T-helper 17 cell (primary cell): ENCODE measurements around the gene CREB3L1. TPM values are rescaled to one million over a fixed set of nuclear protein-coding genes. Genes with fewer than 3 reads are reported as not detected.

Experiments
- ATAC-seq: fragments of 150-1000 bp; cut with Tn5 transposase; 2 replicates; pipeline ENCODE4 v1.10.0; 2021; ENCODE audit warnings: mild to moderate bottlenecking, moderate library complexity
- DNase-seq, 3 donors: peaks; one replicate each; pipeline versions ENCODE4 v3.0.0 to v3.0.0-alpha.2; 2020 to 2021
- H3K9me3 ChIP-seq: one replicate; pipeline ENCODE4 v1.7.0; 2013; ENCODE audit warnings: low read length, mild to moderate bottlenecking; ENCODE audit not compliant: control insufficient read depth, poor library complexity, severe bottlenecking
- H3K27ac Mint-ChIP-seq: one replicate; pipeline ENCODE4 v1.8.0; 2022; ENCODE audit warnings: mild to moderate bottlenecking, moderate library complexity, mixed read lengths
- H3K27me3 Mint-ChIP-seq: one replicate; pipeline ENCODE4 v1.8.0; 2022; ENCODE audit warnings: mixed read lengths
- H3K36me3 Mint-ChIP-seq: one replicate; pipeline ENCODE4 v1.8.0; 2022; ENCODE audit warnings: low read depth, mixed read lengths
- H3K4me1 Mint-ChIP-seq: one replicate; pipeline ENCODE4 v1.8.0; 2022; ENCODE audit warnings: mild to moderate bottlenecking, mixed read lengths
- H3K4me3 Mint-ChIP-seq: one replicate; pipeline ENCODE4 v1.8.0; 2022; ENCODE audit warnings: mild to moderate bottlenecking, moderate library complexity, mixed read lengths
- total RNA-seq, 4 donors: library from RNA in 2 of 4; stranded (reverse) in 2 of 4; gene quantifications; one replicate each; pipeline ENCODE4 v1.2.3 and lab custom pipeline; 2022 to 2026

Gene CREB3L1
- total RNA-seq, 2 donors from 2014 or later: not detected

GRCh38 chr11:46345881-46346484, 68.5 kb downstream of the CREB3L1 start:
- H3K36me3 Mint-ChIP-seq: peaks cover 6% of the 10 kb centered on the region
- H3K4me3 Mint-ChIP-seq: peak overlapping the region; percentile 99
- DNase-seq (no peak), ATAC-seq (no peak)
- peaks cover 74% of the 10 kb centered on the region for H3K4me1 Mint-ChIP-seq
- H3K27me3 Mint-ChIP-seq: no peaks in the 10 kb centered on the region
- H3K9me3 ChIP-seq: no peaks in the 10 kb centered on the region
- peak overlapping the region; percentile 96 for H3K27ac Mint-ChIP-seq

- Mint-ChIP-seq H3K27me3 (no peaks in the 10 kb centered on the region), H3K4me3 (peak within 1 kb of the TSS; percentile 99), H3K36me3 (peaks cover 6% of the 10 kb centered on the region), H3K4me1 (peaks cover 71% of the 10 kb centered on the region), H3K27ac (peak within 1 kb of the TSS; percentile 96)
- ATAC-seq (peak; percentile 87), DNase-seq (peak; percentile 94 to 97 (median 95))
- H3K9me3 ChIP-seq: no peaks in the 10 kb centered on the region
These were observed 69.6 kb downstream of the CREB3L1 start, which contains the start of gene DGKZ for GRCh38 chr11:46346886-46347636. Gene DGKZ (plus strand): TSS chr11:46347463. CDS start chr11:46347660, 197 bp downstream.

GRCh38 chr11:46347637-46348311, 70.3 kb downstream of the CREB3L1 start:
- Mint-ChIP-seq H3K4me1 (peaks cover 72% of the 10 kb centered on the region), H3K27me3 (no peaks in the 10 kb centered on the region), H3K4me3 (peak overlapping the region; percentile 97), H3K36me3 (peaks cover 6% of the 10 kb centered on the region), H3K27ac (peak overlapping the region; percentile 92)
- no peaks in the 10 kb centered on the region for H3K9me3 ChIP-seq
- DNase-seq (no peak), ATAC-seq (no peak)

GRCh38 chr11:46348566-46349401, 71.3 kb downstream of the CREB3L1 start:
- H3K27ac Mint-ChIP-seq: peak overlapping the region; percentile 92
- H3K27me3 Mint-ChIP-seq: no peaks in the 10 kb centered on the region
- peaks cover 6% of the 10 kb centered on the region for H3K36me3 Mint-ChIP-seq
- ATAC-seq (peak; percentile 28), DNase-seq (no peak)
- H3K9me3 ChIP-seq: no peaks in the 10 kb centered on the region
- H3K4me1 Mint-ChIP-seq: peaks cover 74% of the 10 kb centered on the region
- H3K4me3 Mint-ChIP-seq: peak overlapping the region; percentile 97

GRCh38 chr11:46350695-46351094, 73.2 kb downstream of the CREB3L1 start:
- no peak for ATAC-seq
- H3K27ac Mint-ChIP-seq: peak overlapping the region; percentile 95
- no peak for DNase-seq
- H3K27me3 Mint-ChIP-seq: no peaks in the 10 kb centered on the region
- no peaks in the 10 kb centered on the region for H3K9me3 ChIP-seq
- peaks cover 6% of the 10 kb centered on the region for H3K36me3 Mint-ChIP-seq
- peak overlapping the region; percentile 90 for H3K4me3 Mint-ChIP-seq
- H3K4me1 Mint-ChIP-seq: peaks cover 74% of the 10 kb centered on the region

GRCh38 chr11:46351148-46351547, 73.7 kb downstream of the CREB3L1 start:
- Mint-ChIP-seq H3K4me1 (peaks cover 74% of the 10 kb centered on the region), H3K27me3 (no peaks in the 10 kb centered on the region), H3K4me3 (peak overlapping the region; percentile 90), H3K36me3 (peaks cover 6% of the 10 kb centered on the region), H3K27ac (peak overlapping the region; percentile 95)
- DNase-seq (no peak), ATAC-seq (no peak)
- H3K9me3 ChIP-seq: no peaks in the 10 kb centered on the region

- Mint-ChIP-seq H3K4me1 (peaks cover 74% of the 10 kb centered on the region), H3K36me3 (peaks cover 3% of the 10 kb centered on the region), H3K27me3 (no peaks in the 10 kb centered on the region), H3K4me3 (peak overlapping the region; percentile 90), H3K27ac (peak overlapping the region; percentile 95)
- ATAC-seq (no peak), DNase-seq (no peak)
- H3K9me3 ChIP-seq: no peaks in the 10 kb centered on the region
These were observed 74.1 kb downstream of the CREB3L1 start for GRCh38 chr11:46351606-46352005.

GRCh38 chr11:46352063-46352841, 74.8 kb downstream of the CREB3L1 start:
- DNase-seq (peak; percentile 70 to 80 (median 77)), ATAC-seq (peak; percentile 74)
- peak overlapping the region; percentile 95 for H3K27ac Mint-ChIP-seq
- H3K27me3 Mint-ChIP-seq: no peaks in the 10 kb centered on the region
- H3K4me3 Mint-ChIP-seq: peak overlapping the region; percentile 90
- H3K4me1 Mint-ChIP-seq: peaks cover 74% of the 10 kb centered on the region
- no peaks in the 10 kb centered on the region for H3K36me3 Mint-ChIP-seq
- H3K9me3 ChIP-seq: no peaks in the 10 kb centered on the region

GRCh38 chr11:46353698-46354097, 76.2 kb downstream of the CREB3L1 start:
- peaks cover 74% of the 10 kb centered on the region for H3K4me1 Mint-ChIP-seq
- ATAC-seq: no peak
- no peaks in the 10 kb centered on the region for H3K27me3 Mint-ChIP-seq
- no peaks in the 10 kb centered on the region for H3K36me3 Mint-ChIP-seq
- H3K9me3 ChIP-seq: no peaks in the 10 kb centered on the region
- H3K27ac Mint-ChIP-seq: peak overlapping the region; percentile 95
- DNase-seq: no peak
- peak overlapping the region; percentile 90 for H3K4me3 Mint-ChIP-seq

- peak overlapping the region; percentile 39 for H3K4me3 Mint-ChIP-seq
- ATAC-seq (no peak), DNase-seq (no peak)
- H3K27me3 Mint-ChIP-seq: no peaks in the 10 kb centered on the region
- H3K27ac Mint-ChIP-seq: peak overlapping the region; percentile 85
- H3K4me1 Mint-ChIP-seq: peaks cover 59% of the 10 kb centered on the region
- no peaks in the 10 kb centered on the region for H3K36me3 Mint-ChIP-seq
- no peaks in the 10 kb centered on the region for H3K9me3 ChIP-seq
These were observed 79.5 kb downstream of the CREB3L1 start for GRCh38 chr11:46356924-46357482.

GRCh38 chr11:46357483-46357936, 80.0 kb downstream of the CREB3L1 start:
- no peaks in the 10 kb centered on the region for H3K9me3 ChIP-seq
- Mint-ChIP-seq H3K4me1 (peaks cover 55% of the 10 kb centered on the region), H3K4me3 (no peak overlapping the region), H3K36me3 (no peaks in the 10 kb centered on the region), H3K27me3 (no peaks in the 10 kb centered on the region), H3K27ac (peak overlapping the region; percentile 85)
- ATAC-seq: no peak
- DNase-seq: no peak

- no peak for ATAC-seq
- H3K27ac Mint-ChIP-seq: peak overlapping the region; percentile 96
- H3K27me3 Mint-ChIP-seq: no peaks in the 10 kb centered on the region
- no peaks in the 10 kb centered on the region for H3K9me3 ChIP-seq
- peaks cover 42% of the 10 kb centered on the region for H3K4me1 Mint-ChIP-seq
- no peak overlapping the region for H3K4me3 Mint-ChIP-seq
- no peaks in the 10 kb centered on the region for H3K36me3 Mint-ChIP-seq
- DNase-seq: no peak
These were observed 82.5 kb downstream of the CREB3L1 start for GRCh38 chr11:46359953-46360352.
